Mucosa of stomach (tissue), 1 donor: ENCODE results near the gene SLC7A10.

Source experiments
- H3K27me3 ChIP-seq: one replicate; pipeline ENCODE4 v1.7.0; 2013; ENCODE audit warnings: mild to moderate bottlenecking, low read length; ENCODE audit not compliant: control insufficient read depth, insufficient read depth
- H3K36me3 ChIP-seq: one replicate; pipeline ENCODE4 v1.7.0; 2013; ENCODE audit warnings: low read length; ENCODE audit not compliant: control insufficient read depth, insufficient read depth
- H3K4me1 ChIP-seq: one replicate; pipeline ENCODE4 v1.7.0; 2013; ENCODE audit warnings: mild to moderate bottlenecking, low read length; ENCODE audit not compliant: control insufficient read depth, insufficient read depth
- H3K4me3 ChIP-seq: one replicate; pipeline ENCODE4 v1.7.0; 2013; ENCODE audit warnings: low read length
- H3K9ac ChIP-seq: one replicate; pipeline ENCODE4 v1.7.0; 2013; ENCODE audit warnings: mild to moderate bottlenecking, low read length, moderate library complexity
- H3K9me3 ChIP-seq: one replicate; pipeline ENCODE4 v1.7.0; 2013; ENCODE audit warnings: mild to moderate bottlenecking, low read length, moderate library complexity; ENCODE audit not compliant: control insufficient read depth
- donor health status: Pancreatic carcinoma.

Gene SLC7A10

DNA sequence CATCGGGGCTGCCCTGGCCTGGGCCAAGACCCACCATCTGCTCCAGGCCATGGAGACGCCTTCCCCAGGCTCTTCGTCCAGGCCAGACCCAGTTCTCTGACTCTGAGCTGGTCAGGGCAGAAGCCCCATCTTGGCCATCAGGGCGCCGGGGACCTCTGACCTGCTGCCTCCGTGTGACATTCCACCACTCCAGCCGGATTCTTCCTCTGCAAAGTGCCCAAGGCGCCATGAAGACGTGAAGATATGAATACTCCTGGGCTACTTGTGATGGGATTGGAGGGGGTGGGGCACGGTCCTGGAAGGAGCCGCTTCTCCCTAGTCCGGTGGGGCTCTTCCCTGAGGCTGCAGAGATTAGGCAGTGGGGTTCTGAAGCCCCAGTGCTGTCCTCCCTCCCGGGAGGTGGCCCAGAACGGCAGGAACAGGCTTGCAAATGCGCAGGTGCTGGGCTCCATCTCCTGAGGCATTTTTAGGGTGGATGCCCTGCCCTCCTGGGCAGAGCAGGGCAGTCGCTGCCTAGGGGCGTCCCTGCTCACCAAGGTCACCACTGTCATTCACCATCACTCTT, 26.0 kb upstream of the SLC7A10 start:
- H3K4me1 ChIP-seq = no peaks in the 10 kb centered on the region
- H3K4me3 ChIP-seq = no peak overlapping the region
- no peaks in the 10 kb centered on the region for H3K36me3 ChIP-seq
- H3K9me3 ChIP-seq = no peaks in the 10 kb centered on the region
- no peaks in the 10 kb centered on the region for H3K27me3 ChIP-seq
- no peak overlapping the region for H3K9ac ChIP-seq

DNA sequence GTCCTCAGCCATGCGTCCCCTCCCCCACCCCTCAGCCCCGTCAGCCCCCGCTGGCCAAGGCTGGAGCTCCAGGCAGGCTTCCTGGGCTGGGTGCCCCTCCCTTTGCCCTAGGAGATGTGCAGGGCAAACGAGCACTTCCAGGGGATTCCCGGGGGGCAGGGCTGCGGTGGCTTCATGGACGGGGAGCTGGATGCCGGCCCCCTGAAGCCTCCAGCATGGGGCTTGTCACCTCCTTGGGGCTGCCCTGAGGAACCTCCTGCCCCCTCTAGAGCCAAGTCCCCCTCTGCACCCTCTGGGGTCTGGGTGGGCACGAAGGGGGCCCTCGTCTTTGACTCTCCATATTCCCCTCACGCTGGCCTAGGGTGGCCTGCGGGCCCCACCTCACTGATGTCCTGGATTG, 25.4 kb upstream of the SLC7A10 start:
- H3K4me1 ChIP-seq = no peaks in the 10 kb centered on the region
- no peaks in the 10 kb centered on the region for H3K9me3 ChIP-seq
- no peaks in the 10 kb centered on the region for H3K27me3 ChIP-seq
- no peak overlapping the region for H3K9ac ChIP-seq
- H3K36me3 ChIP-seq = no peaks in the 10 kb centered on the region
- H3K4me3 ChIP-seq = no peak overlapping the region

DNA sequence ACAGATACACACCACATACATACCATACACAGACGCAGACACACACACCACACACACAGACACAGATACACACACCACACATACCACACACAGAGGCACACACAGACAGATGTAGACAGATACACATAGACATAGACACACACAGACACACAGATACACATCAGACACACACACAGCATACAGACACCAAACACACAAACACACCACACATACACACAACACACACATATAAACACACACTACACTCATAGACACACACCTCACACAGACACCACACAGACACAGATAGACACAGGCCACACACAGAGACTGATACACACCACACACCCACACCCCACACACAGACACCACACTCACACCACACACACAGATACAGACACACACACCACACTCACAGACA, 24.9 kb upstream of the SLC7A10 start:
- H3K9ac ChIP-seq = no peak overlapping the region
- H3K36me3 ChIP-seq = no peaks in the 10 kb centered on the region
- H3K4me3 ChIP-seq = no peak overlapping the region
- no peaks in the 10 kb centered on the region for H3K27me3 ChIP-seq
- no peaks in the 10 kb centered on the region for H3K9me3 ChIP-seq
- no peaks in the 10 kb centered on the region for H3K4me1 ChIP-seq

DNA sequence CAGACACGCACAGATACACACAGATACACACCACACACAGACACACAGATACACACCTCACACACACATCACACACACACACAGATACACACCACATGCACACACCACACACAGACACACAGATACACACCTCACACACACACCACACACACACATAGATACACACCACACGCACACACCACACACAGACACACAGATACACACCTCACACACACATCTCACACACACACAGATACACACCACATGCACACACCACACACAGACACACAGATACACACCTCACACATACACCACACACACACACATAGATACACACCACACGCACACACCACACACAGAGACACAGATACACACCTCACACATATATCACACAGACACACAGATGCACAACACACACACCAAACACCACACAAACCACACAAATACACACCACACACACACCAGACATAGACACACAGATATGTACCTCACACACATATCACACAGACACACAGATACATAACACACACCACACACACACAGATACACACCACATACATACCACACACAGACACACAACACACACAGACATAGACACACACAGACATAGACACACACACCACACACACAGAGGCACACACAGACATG, 24.2 kb upstream of the SLC7A10 start:
- Histone ChIP-seq H3K27me3 (no peaks in the 10 kb centered on the region), H3K36me3 (no peaks in the 10 kb centered on the region), H3K4me1 (no peaks in the 10 kb centered on the region), H3K9ac (no peak overlapping the region), H3K4me3 (no peak overlapping the region), H3K9me3 (no peaks in the 10 kb centered on the region)

DNA sequence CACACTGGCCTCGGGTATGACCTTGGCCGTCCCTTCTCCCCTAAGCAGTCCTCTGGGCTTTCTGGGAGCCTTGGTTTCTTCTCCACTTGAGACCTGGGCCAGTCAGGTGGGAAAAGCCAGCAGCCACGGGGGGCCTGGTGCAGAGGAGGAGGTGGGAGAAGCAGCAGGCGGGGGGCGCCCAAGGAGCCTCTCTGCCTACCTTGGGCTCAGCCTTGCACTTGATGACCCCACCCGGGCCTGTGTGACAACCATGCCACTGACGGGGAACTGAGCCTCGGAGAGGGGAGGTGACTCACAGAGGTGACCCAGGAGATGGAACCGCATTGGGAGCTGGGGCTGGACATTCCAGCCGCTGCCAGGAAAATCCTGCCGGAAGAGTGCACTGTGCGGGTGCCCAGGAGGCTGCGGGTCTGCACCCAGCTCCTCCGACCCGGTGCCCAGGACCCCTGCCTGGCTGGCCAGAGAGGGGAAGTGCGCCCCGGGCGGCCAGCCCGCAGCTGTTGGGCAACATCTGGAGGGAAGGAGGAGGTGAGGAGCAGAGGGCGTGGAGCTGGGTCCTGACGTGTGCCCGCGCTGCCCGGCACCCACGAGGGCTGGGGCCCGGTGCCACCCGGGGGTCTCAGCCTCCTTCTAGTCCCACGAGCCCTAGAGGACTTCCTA, 23.4 kb upstream of the SLC7A10 start:
- Histone ChIP-seq H3K36me3 (no peaks in the 10 kb centered on the region), H3K27me3 (no peaks in the 10 kb centered on the region), H3K9ac (no peak overlapping the region), H3K4me1 (no peaks in the 10 kb centered on the region), H3K9me3 (no peaks in the 10 kb centered on the region), H3K4me3 (no peak overlapping the region)

DNA sequence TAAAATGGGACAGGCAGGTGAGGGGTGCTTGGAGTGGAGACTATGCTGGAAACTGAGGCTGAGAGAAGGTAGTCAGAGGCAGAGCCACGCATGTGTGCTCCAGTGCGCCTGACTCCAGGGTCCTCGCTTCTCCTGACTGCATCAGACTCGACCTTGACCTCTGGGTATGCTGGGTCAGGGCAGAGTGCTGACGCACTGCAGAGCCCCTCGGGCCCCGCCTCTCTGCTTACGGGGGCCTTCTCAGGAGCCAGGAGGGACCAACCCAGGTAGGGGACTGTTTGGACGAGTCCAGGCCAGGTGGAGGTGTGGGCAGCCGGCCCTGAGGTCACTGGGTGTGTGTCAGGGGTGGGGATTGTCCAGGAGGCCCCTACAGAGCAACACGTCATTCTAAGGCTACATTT, 22.9 kb upstream of the SLC7A10 start:
- Histone ChIP-seq H3K36me3 (no peaks in the 10 kb centered on the region), H3K9ac (no peak overlapping the region), H3K27me3 (no peaks in the 10 kb centered on the region), H3K9me3 (no peaks in the 10 kb centered on the region), H3K4me1 (no peaks in the 10 kb centered on the region), H3K4me3 (no peak overlapping the region)

DNA sequence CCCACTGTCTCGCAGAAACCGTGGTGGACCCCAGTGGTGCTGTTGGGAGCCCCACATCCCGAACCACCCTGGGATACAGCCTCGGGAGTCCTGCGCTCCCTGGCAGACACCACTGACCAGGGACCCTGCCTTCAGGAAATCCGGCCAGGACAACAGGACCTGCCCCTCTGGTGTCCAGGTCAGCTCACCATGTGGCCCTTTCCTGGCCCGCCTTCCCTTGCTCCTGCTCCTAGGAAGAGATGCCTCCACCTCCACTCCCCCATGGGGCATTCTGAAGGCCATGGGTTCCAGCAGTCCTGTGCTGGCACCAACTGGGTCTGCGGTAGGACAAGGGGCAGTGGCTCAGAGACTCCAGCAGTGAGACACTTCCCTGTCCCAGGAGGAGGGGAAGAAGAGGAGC, 22.5 kb upstream of the SLC7A10 start:
- Histone ChIP-seq H3K4me1 (no peaks in the 10 kb centered on the region), H3K27me3 (no peaks in the 10 kb centered on the region), H3K36me3 (no peaks in the 10 kb centered on the region), H3K4me3 (no peak overlapping the region), H3K9ac (no peak overlapping the region), H3K9me3 (no peaks in the 10 kb centered on the region)

DNA sequence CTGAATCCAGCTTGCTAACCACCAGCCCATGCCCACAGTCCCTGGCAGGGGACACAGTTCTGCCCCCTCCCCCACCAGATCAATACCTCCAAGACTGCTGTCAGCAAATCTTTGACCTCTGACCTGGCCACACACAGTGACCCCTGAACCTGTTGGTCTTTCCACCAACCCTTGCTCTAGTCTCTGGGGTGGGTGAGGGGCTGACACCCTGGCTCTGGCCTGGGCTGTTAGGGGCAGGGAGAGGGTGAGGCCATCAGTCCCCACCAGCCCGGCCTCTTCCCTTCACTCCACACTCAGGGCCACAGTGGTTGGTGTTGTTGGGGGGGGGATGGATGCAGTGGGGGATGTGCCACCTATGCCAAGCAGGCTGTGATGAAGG, 21.8 kb upstream of the SLC7A10 start:
- Histone ChIP-seq H3K4me3 (no peak overlapping the region), H3K27me3 (no peaks in the 10 kb centered on the region), H3K9ac (no peak overlapping the region), H3K36me3 (no peaks in the 10 kb centered on the region), H3K9me3 (no peaks in the 10 kb centered on the region), H3K4me1 (no peaks in the 10 kb centered on the region)

DNA sequence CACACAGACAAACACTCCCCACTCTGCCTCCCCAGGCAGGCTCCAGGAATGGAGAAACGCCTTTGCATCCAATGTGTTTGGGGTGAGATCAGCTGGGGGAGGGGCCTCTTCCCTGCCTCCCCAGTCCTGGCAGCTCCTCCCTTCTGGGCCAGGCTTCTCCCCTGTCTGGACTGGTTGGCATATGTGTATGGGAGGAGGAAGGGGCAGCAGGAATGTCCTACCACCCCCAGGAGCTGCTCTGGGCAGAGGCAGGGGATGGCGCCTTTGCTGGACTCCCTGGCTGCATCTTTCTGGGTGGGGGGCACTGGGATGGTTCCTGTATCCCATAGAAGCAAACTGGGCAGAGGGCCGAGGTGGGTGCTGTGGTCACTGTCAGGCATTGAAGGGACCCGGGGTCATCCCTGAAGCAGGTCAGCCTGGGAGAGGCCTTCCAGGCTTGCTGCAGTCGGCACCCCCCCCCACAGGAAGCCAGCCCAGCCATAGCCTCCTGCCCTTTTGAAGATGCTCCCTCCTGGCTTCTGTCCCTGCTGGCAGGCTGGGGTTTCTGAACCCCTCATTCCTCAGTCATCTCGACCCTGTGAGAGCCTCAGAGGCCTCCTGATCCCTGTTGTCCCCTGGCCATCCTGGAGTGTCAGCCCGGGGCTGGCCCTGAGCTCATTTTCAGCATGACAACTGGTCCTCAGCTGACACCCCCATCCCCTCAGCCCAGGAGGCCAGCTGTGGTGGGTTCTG, 21.2 kb upstream of the SLC7A10 start:
- H3K27me3 ChIP-seq = no peaks in the 10 kb centered on the region
- no peaks in the 10 kb centered on the region for H3K4me1 ChIP-seq
- no peaks in the 10 kb centered on the region for H3K36me3 ChIP-seq
- no peaks in the 10 kb centered on the region for H3K9me3 ChIP-seq
- no peak overlapping the region for H3K4me3 ChIP-seq
- H3K9ac ChIP-seq = no peak overlapping the region

DNA sequence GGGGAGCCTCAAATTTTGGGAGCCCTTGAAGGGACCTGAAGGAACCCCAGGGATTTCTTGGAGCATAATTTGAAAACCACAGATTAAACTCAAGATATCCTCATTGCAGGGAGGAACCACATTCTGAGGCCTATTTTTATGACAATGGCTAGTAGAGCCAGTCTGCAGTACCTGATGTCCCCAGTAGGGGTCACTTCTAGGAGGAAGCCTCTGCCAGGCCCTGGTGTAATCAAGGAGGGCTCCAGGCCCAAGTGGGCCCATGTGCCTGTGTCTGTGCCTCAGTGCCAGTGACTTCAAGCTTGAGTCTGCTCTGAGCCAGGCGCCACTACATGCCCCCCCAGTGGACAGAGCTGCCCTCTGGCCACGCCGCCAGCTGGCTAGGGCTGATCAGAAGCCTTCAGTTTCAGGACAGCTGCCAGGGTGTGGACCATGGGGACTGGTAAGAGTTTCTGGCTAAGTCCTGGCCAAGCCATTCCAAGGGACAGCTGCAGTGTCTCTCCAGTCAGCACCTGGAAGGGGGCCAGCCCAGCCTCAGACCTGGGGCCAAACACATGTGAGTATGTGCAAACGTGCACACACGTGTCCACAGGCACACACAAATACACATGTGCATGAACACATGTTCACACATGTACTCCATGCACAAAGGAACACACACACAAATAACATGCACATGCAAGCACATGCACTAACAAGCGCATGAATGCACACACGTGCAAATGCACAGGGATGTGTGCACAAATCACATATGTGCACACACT, 20.5 kb upstream of the SLC7A10 start:
- no peaks in the 10 kb centered on the region for H3K36me3 ChIP-seq
- peaks cover 6% of the 10 kb centered on the region for H3K4me1 ChIP-seq
- H3K9ac ChIP-seq = no peak overlapping the region
- H3K27me3 ChIP-seq = no peaks in the 10 kb centered on the region
- no peak overlapping the region for H3K4me3 ChIP-seq
- H3K9me3 ChIP-seq = no peaks in the 10 kb centered on the region

DNA sequence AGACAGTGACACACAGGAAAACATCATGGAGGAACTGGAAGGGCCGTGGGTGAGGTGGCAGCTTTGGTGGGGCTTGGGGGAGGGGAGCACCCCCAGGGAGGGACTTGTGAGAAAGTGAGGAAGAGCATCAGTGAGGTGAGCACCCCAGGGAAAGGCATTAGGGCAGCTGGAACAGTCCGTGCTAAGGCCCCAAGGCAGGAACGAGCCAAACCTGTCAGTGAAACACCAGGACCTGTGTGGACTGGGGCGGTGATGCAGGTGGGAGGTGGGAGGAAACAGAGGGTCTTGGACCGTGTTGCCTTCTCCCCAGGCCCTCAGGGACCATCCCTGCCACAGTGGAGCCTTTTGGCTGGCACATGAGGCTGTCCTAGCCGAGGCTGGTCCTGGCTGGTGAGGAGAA, 17.3 kb upstream of the SLC7A10 start:
- Histone ChIP-seq H3K36me3 (no peaks in the 10 kb centered on the region), H3K27me3 (no peaks in the 10 kb centered on the region), H3K9me3 (no peaks in the 10 kb centered on the region), H3K9ac (no peak overlapping the region), H3K4me3 (no peak overlapping the region), H3K4me1 (peaks cover 13% of the 10 kb centered on the region)

DNA sequence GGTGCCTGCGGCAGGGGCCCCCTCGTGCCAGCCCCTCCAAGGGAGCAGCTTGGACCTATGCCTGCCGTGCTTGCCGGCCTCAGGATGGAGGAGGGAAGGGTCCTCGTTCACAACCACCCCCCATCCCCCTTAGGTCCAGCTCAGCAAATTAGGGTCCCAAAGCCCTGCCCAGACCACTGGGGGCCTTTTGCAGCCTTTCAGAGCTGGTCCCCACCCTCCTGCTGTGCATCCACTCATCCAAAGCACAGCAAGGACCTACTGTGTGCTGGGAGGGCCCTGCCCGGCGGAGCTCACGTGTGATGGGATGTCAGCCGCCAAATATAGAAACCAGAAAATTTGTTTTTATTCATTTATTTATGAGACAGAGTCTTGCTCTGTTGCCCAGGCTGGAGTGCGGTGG, 16.5 kb upstream of the SLC7A10 start:
- Histone ChIP-seq H3K36me3 (no peaks in the 10 kb centered on the region), H3K9me3 (no peaks in the 10 kb centered on the region), H3K4me3 (no peak overlapping the region), H3K4me1 (peaks cover 13% of the 10 kb centered on the region), H3K9ac (no peak overlapping the region), H3K27me3 (no peaks in the 10 kb centered on the region)
